BE2C (cell line): ENCODE measurements around the gene TCHH. TPM values are rescaled to one million over a fixed set of nuclear protein-coding genes. Genes with fewer than 3 reads are reported as not detected.

Experiments
- DNase-seq: peaks from one replicate; pipeline ENCODE4 v3.0.0-alpha.2; 2020
- H3K27me3 ChIP-seq: fragments of 250-450 bp; sonication (Bioruptor Pico); 2 replicates; pipeline ENCODE4 v1.5.1; 2020; ENCODE audit warnings: mild to moderate bottlenecking
- H3K36me3 ChIP-seq: fragments of 250-450 bp; sonication (Bioruptor Pico); 2 replicates; pipeline ENCODE4 v1.5.1; 2020; ENCODE audit warnings: mild to moderate bottlenecking
- H3K4me1 ChIP-seq: fragments of 250-450 bp; sonication (Bioruptor Pico); 2 replicates; pipeline ENCODE4 v1.5.1; 2020
- H3K4me3 ChIP-seq: 2 replicates; pipeline ENCODE4 v1.5.1; 2011; ENCODE audit warnings: low read depth, low read length
- H3K9me3 ChIP-seq: fragments of 250-450 bp; sonication (Bioruptor Pico); 2 replicates; pipeline ENCODE4 v1.5.1; 2020
- CTCF ChIP-seq: IDR thresholded peaks from 2 replicates; pipeline ENCODE4 v1.5.1; 2012; ENCODE audit warnings: mild to moderate bottlenecking, low read depth, low read length
- polyA plus RNA-seq: library from polyadenylated mRNA; unstranded; fragments of >200 nt; gene quantifications from one replicate; pipeline ENCODE4 v1.2.1, GENCODE V29; 2012; ENCODE audit warnings: low read depth, missing spikeins; ENCODE audit not compliant: insufficient read length, insufficient read depth

The TCHH gene
- not detected for polyA plus RNA-seq

- Histone ChIP-seq H3K4me1 (no peaks in the 10 kb centered on the region), H3K4me3 (no peak within 1 kb of the TSS), H3K36me3 (no peaks in the 10 kb centered on the region), H3K9me3 (no peaks in the 10 kb centered on the region), H3K27me3 (peaks cover 45% of the 10 kb centered on the region)
- no peak for DNase-seq
- TF ChIP-seq CTCF, result no peak
These were observed at the start of gene TCHH for GRCh38 chr1:152115344-152115743. TSS of gene TCHH (minus strand) at chr1:152115444. CDS start at chr1:152114080, 1,364 bp downstream.

- H3K27me3 ChIP-seq, result no peaks in the 10 kb centered on the region; the same call in 1 of the 2 replicates
- H3K36me3 ChIP-seq, result no peaks in the 10 kb centered on the region
- no peak for TF ChIP-seq CTCF
- no peaks in the 10 kb centered on the region for H3K9me3 ChIP-seq
- H3K4me3 ChIP-seq, result no peak overlapping the region
- H3K4me1 ChIP-seq, result no peaks in the 10 kb centered on the region
- DNase-seq, result no peak
These were observed 49.4 kb upstream of the TCHH start for GRCh38 chr1:152164517-152165136.

GRCh38 chr1:152162792-152163463 lies 47.7 kb upstream of the TCHH start:
- no peak for TF ChIP-seq CTCF
- Histone ChIP-seq H3K4me3 (no peak overlapping the region), H3K4me1 (no peaks in the 10 kb centered on the region), H3K36me3 (no peaks in the 10 kb centered on the region), H3K27me3 (no peaks in the 10 kb centered on the region; the same call in 1 of the 2 replicates), H3K9me3 (no peaks in the 10 kb centered on the region)
- no peak for DNase-seq

GRCh38 chr1:152160576-152160975 lies 45.3 kb upstream of the TCHH start:
- no peak overlapping the region for H3K4me3 ChIP-seq
- H3K9me3 ChIP-seq, result no peaks in the 10 kb centered on the region
- H3K36me3 ChIP-seq, result no peaks in the 10 kb centered on the region
- no peak for TF ChIP-seq CTCF
- H3K4me1 ChIP-seq, result no peaks in the 10 kb centered on the region
- DNase-seq, result no peak
- H3K27me3 ChIP-seq, result no peaks in the 10 kb centered on the region

GRCh38 chr1:152159144-152159543 lies 43.9 kb upstream of the TCHH start, which contains the start of gene RPTN:
TSS of gene RPTN (minus strand) at chr1:152159228. CDS start at chr1:152157889, 1,339 bp downstream.
- H3K36me3 ChIP-seq, result no peaks in the 10 kb centered on the region
- no peak within 1 kb of the TSS for H3K4me3 ChIP-seq
- no peaks in the 10 kb centered on the region for H3K4me1 ChIP-seq
- no peak for TF ChIP-seq CTCF
- H3K27me3 ChIP-seq, result no peaks in the 10 kb centered on the region
- DNase-seq, result no peak
- H3K9me3 ChIP-seq, result no peaks in the 10 kb centered on the region

- no peaks in the 10 kb centered on the region for H3K36me3 ChIP-seq
- H3K9me3 ChIP-seq, result no peaks in the 10 kb centered on the region
- no peaks in the 10 kb centered on the region for H3K27me3 ChIP-seq
- no peak overlapping the region for H3K4me3 ChIP-seq
- H3K4me1 ChIP-seq, result no peaks in the 10 kb centered on the region
- no peak for DNase-seq
- TF ChIP-seq CTCF, result no peak
These were observed 38.8 kb upstream of the TCHH start for GRCh38 chr1:152153996-152154395.
